H1 (cell line): ENCODE data around the gene SUPT4H1. TPM values are rescaled to one million over a fixed set of nuclear protein-coding genes. Genes with fewer than 3 reads are reported as not detected.

ENCODE experiments used
- CTCF ChIA-PET: fragments of 300-600 bp; sonication (Branson Sonifier 250); formaldehyde crosslinking; loops from one replicate; lab custom pipeline; 2021; ENCODE audit not compliant: partially characterized antibody; lab: Charles Lee
- POLR2A ChIA-PET: fragments of 300-600 bp; sonication (Branson Sonifier 250); formaldehyde crosslinking; loops from one replicate; lab custom pipeline; 2021; ENCODE audit warnings: inconsistent platforms; ENCODE audit not compliant: partially characterized antibody; lab: Charles Lee
- DNase-seq, 2 experiments: peaks; one replicate each; pipeline versions ENCODE4 v3.0.0 to v3.0.0-alpha.2; 2010 to 2022; ENCODE audit warnings: low spot score in 2 of 2, low read depth in 1 of 2, mixed read lengths in 1 of 2
- FAIRE-seq: peaks from 2 replicates; lab custom pipeline; 2011; peaks lifted over from hg19 to GRCh38; lab: Jason Lieb, UNC
- H2AFZ ChIP-seq: 2 replicates; pipeline ENCODE4 v1.8.1; 2012; ENCODE audit warnings: low read length, inconsistent platforms
- H2AK5ac ChIP-seq: 2 replicates; pipeline ENCODE4 v1.6.1; 2013; ENCODE audit warnings: low read depth, low read length
- H2BK120ac ChIP-seq: replicated peaks from 2 replicates; pipeline ENCODE3; 2013; ENCODE audit warnings: low read depth, low read length, inconsistent platforms
- H2BK12ac ChIP-seq: 2 replicates; pipeline ENCODE4 v1.6.1; 2013; ENCODE audit warnings: low read depth, low read length
- H2BK15ac ChIP-seq: 2 replicates; pipeline ENCODE4 v1.6.1; 2013; ENCODE audit warnings: low read length
- H2BK20ac ChIP-seq: 2 replicates; pipeline ENCODE4 v1.6.1; 2013; ENCODE audit warnings: low read length
- H2BK5ac ChIP-seq: 2 replicates; pipeline ENCODE4 v1.6.1; 2013; ENCODE audit warnings: low read depth, low read length
- H3K14ac ChIP-seq: 2 replicates; pipeline ENCODE4 v1.6.1; 2013; ENCODE audit warnings: inconsistent platforms; ENCODE audit not compliant: insufficient read length
- H3K18ac ChIP-seq: 2 replicates; pipeline ENCODE4 v1.6.1; 2013; ENCODE audit warnings: low read length; ENCODE audit errors: extremely low read depth
- H3K23ac ChIP-seq: 2 replicates; pipeline ENCODE4 v1.6.1; 2013; ENCODE audit warnings: inconsistent platforms; ENCODE audit not compliant: insufficient read length
- H3K23me2 ChIP-seq: 2 replicates; pipeline ENCODE4 v1.6.1; 2013; ENCODE audit warnings: low read depth, low read length
- H3K27ac ChIP-seq: 2 replicates; pipeline ENCODE4 v1.6.1; 2011; ENCODE audit warnings: low read depth, low read length, inconsistent platforms
- H3K27me3 ChIP-seq, 4 experiments: replicated peaks in 1 of 4; 1 replicate in 1 of 4; 2 replicates in 3 of 4; pipeline versions ENCODE4 v1.6.1 to v1.8.1; 2011 to 2013; ENCODE audit warnings: low read length in 3 of 4, mild to moderate bottlenecking in 3 of 4, inconsistent platforms in 2 of 4, mixed read lengths in 2 of 4, moderate library complexity in 1 of 4; ENCODE audit not compliant: control insufficient read depth in 3 of 4, insufficient read depth in 3 of 4; ENCODE audit errors: extremely low read depth in 1 of 4
- H3K36me3 ChIP-seq, 4 experiments: 2 replicates each; pipeline versions ENCODE4 v1.6.1 to v1.8.1; 2011 to 2013; ENCODE audit warnings: mild to moderate bottlenecking in 4 of 4, low read length in 3 of 4, moderate library complexity in 2 of 4, control low read depth in 1 of 4, inconsistent platforms in 1 of 4; ENCODE audit not compliant: insufficient read depth in 4 of 4, control insufficient read depth in 2 of 4
- H3K4ac ChIP-seq: replicated peaks from 2 replicates; pipeline ENCODE3; 2013; ENCODE audit warnings: low read length, low read depth, mixed read lengths, inconsistent platforms; ENCODE audit not compliant: insufficient read length
- H3K4me1 ChIP-seq, 4 experiments: replicated peaks in 1 of 4; 1 replicate in 1 of 4; 2 replicates in 3 of 4; pipeline versions ENCODE4 v1.6.1 to v1.8.1; 2011 to 2013; ENCODE audit warnings: low read length in 3 of 4, inconsistent platforms in 2 of 4, mixed read lengths in 1 of 4; ENCODE audit not compliant: insufficient read depth in 4 of 4, control insufficient read depth in 3 of 4
- H3K4me2 ChIP-seq, 2 experiments: 2 replicates each; pipeline versions ENCODE4 v1.6.1 to v1.8.1; 2011 to 2013; ENCODE audit warnings: low read depth in 2 of 2, low read length in 2 of 2, control low read depth in 1 of 2, inconsistent platforms in 1 of 2, mild to moderate bottlenecking in 1 of 2; ENCODE audit not compliant: insufficient read depth in 1 of 2
- H3K4me3 ChIP-seq, 4 experiments: fragments of 200-600, 300-600 bp in 1 of 4; sonication (generic), shearing (Covaris generic), sonication (Bioruptor Twin) in 1 of 4; 2 replicates each; pipeline versions ENCODE4 v1.5.1 to v1.8.1; 2011 to 2016; ENCODE audit warnings: low read length in 4 of 4, low read depth in 3 of 4, control low read depth in 2 of 4, inconsistent platforms in 2 of 4, mild to moderate bottlenecking in 2 of 4, mixed read lengths in 1 of 4, moderate library complexity in 1 of 4; ENCODE audit not compliant: insufficient read depth in 2 of 4; ENCODE audit errors: extremely low read depth in 1 of 4
- H3K56ac ChIP-seq: replicated peaks from 2 replicates; pipeline ENCODE3; 2013; ENCODE audit warnings: low read depth, mild to moderate bottlenecking, mixed read lengths, low read length, inconsistent platforms; ENCODE audit not compliant: insufficient read length
- H3K79me1 ChIP-seq: 2 replicates; pipeline ENCODE4 v1.6.1; 2013; ENCODE audit warnings: low read depth, low read length, control low read depth
- H3K79me2 ChIP-seq, 2 experiments: 2 replicates each; pipeline versions ENCODE4 v1.6.1 to v1.8.1; 2012 to 2013; ENCODE audit warnings: low read length in 2 of 2, mild to moderate bottlenecking in 2 of 2, inconsistent platforms in 1 of 2; ENCODE audit not compliant: insufficient read depth in 2 of 2, control insufficient read depth in 1 of 2
- H3K9ac ChIP-seq, 4 experiments: replicated peaks in 1 of 4; 1 replicate in 1 of 4; 2 replicates in 3 of 4; pipeline versions ENCODE4 v1.6.1 to v1.8.1; 2011 to 2013; ENCODE audit warnings: low read depth in 3 of 4, low read length in 3 of 4, control low read depth in 2 of 4, mild to moderate bottlenecking in 2 of 4, moderate library complexity in 2 of 4, inconsistent platforms in 1 of 4; ENCODE audit errors: extremely low read depth in 1 of 4
- H3K9me3 ChIP-seq, 2 experiments: 2 replicates each; pipeline versions ENCODE4 v1.6.1 to v1.8.1; 2012 to 2013; ENCODE audit warnings: mild to moderate bottlenecking in 2 of 2, moderate library complexity in 2 of 2, control low read depth in 1 of 2, inconsistent platforms in 1 of 2, low read depth in 1 of 2, low read length in 1 of 2, mixed read lengths in 1 of 2; ENCODE audit not compliant: insufficient read depth in 2 of 2
- H4K20me1 ChIP-seq, 2 experiments: replicated peaks in 1 of 2; 2 replicates each; pipeline versions ENCODE3 to v1.8.1; 2011 to 2013; ENCODE audit warnings: inconsistent platforms in 2 of 2, low read length in 2 of 2, mild to moderate bottlenecking in 1 of 2; ENCODE audit not compliant: insufficient read depth in 2 of 2, control insufficient read depth in 1 of 2
- H4K5ac ChIP-seq: 2 replicates; pipeline ENCODE4 v1.6.1; 2013; ENCODE audit warnings: low read length, low read depth, mixed read lengths, inconsistent platforms; ENCODE audit not compliant: insufficient read length
- H4K8ac ChIP-seq: 2 replicates; pipeline ENCODE4 v1.8.0; 2013; ENCODE audit warnings: mild to moderate bottlenecking, moderate library complexity, low read length, inconsistent platforms; ENCODE audit not compliant: insufficient read depth; ENCODE audit errors: extremely low read depth
- H4K91ac ChIP-seq: replicated peaks from 2 replicates; pipeline ENCODE3; 2013; ENCODE audit warnings: low read length, mixed read lengths, inconsistent platforms; ENCODE audit not compliant: insufficient read length
- POLR2AphosphoS5 ChIP-seq: IDR thresholded peaks from 2 replicates; pipeline ENCODE4 v1.6.1; 2011; ENCODE audit warnings: low read depth, low read length
- POU5F1 ChIP-seq: IDR thresholded peaks from 2 replicates; pipeline ENCODE4 v1.6.1; 2011; ENCODE audit warnings: low read depth, mild to moderate bottlenecking, low read length, moderate library complexity
- SUZ12 ChIP-seq: fragments of 200-600 bp; sonication (generic); IDR thresholded peaks from 2 replicates; pipeline ENCODE4 v1.6.1; 2012; ENCODE audit warnings: mild to moderate bottlenecking, inconsistent platforms, low read length, moderate library complexity, mixed read lengths
- WGBS, 2 experiments: shearing (Covaris generic) in 1 of 2; methylation state at CpG; one replicate each; pipeline versions ENCODE4 v1.1.6 to v1.1.7; 2013 to 2015; ENCODE audit warnings: low lambda C conversion rate in 2 of 2, mixed read lengths in 2 of 2, inconsistent platforms in 1 of 2, low coverage in 1 of 2, missing lambda C conversion rate in 1 of 2; ENCODE audit not compliant: insufficient replicate concordance in 2 of 2, insufficient coverage in 1 of 2, insufficient read length in 1 of 2; ENCODE audit errors: extremely low coverage in 1 of 2, missing lambda C conversion rate in 1 of 2; 5-methylcytosine and 5-hydroxymethylcytosine counted together
- polyA plus RNA-seq, 7 experiments: library from polyadenylated mRNA; depleted of rRNA in 3 of 7; stranded (reverse) in 5 of 7; unstranded in 2 of 7; fragments of >200 nt in 5 of 7; fragments of 200-250 nt in 2 of 7; gene quantifications; 1 replicate in 5 of 7; 2 replicates in 1 of 7; 4 replicates in 1 of 7; pipeline versions ENCODE4 v1.2.1 to v1.2.3, GENCODE V29; 2011 to 2013; ENCODE audit warnings: missing spikeins in 2 of 7, mixed read lengths in 2 of 7
- total RNA-seq: library from RNA; stranded (reverse); fragmentation: NEBNext Ultra II Directional; extraction: Animal tissue kit (Norgen Biotek cat#: 25700); gene quantifications from 2 replicates; pipeline ENCODE4 v1.2.1, GENCODE V29; 2021
- TF ChIP-seq, protein P1 (sequence below): IDR thresholded peaks from 2 replicates; pipeline ENCODE4 v1.6.1; 2012; ENCODE audit warnings: inconsistent platforms

Gene SUPT4H1
- total and polyA plus RNA-seq, 2 of the 8 experiments (the other 6 are each of a cell fraction or from before 2014, with no cell fraction given) = 112 to 143 TPM

DNA sequence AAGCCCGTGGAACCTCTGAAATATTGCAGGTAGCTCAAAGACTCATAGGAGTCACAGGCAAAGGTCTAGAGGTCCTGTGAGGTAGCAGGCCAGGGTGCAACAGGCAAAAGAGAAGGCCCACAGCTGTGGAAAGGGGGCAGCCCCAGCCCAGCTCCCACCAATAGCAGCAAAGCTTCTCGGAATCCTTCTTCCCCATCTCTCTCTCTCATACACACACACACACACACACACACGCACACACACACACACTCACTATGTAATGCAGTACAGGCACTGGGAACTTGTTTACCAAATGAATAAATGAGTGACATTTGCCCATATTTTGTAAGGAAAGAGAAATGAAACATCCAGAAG is 16.8 kb upstream of the SUPT4H1 start:
- Histone ChIP-seq H3K9me3 (no peaks in the 10 kb centered on the region), H4K8ac (no peak overlapping the region; the same call in 1 of the 2 replicates), H3K23me2 (no peaks in the 10 kb centered on the region; the same call in 1 of the 2 replicates), H2BK15ac (no peak overlapping the region), H4K20me1 (no peaks in the 10 kb centered on the region), H2AFZ (no peak overlapping the region), H3K79me1 (no peaks in the 10 kb centered on the region), H3K4me1 (peaks cover 0 to 2% (median 0%) of the 10 kb centered on the region in 4 experiments; a peak in 1 of 7 replicates), H3K18ac (no peak overlapping the region), H3K36me3 (no peaks in the 10 kb centered on the region; a peak in 1 of 8 replicates), H2BK120ac (no peak overlapping the region), H3K27ac (no peak overlapping the region), H3K4ac (no peak overlapping the region), H3K4me2 (no peak overlapping the region), H4K91ac (no peak overlapping the region), H3K4me3 (no peak overlapping the region), H3K79me2 (no peaks in the 10 kb centered on the region), H2BK5ac (no peak overlapping the region), H2AK5ac (no peak overlapping the region), H2BK12ac (no peak overlapping the region), H3K56ac (no peak overlapping the region), H4K5ac (no peak overlapping the region), H3K9ac (no peak overlapping the region), H3K27me3 (no peaks in the 10 kb centered on the region), H3K14ac (no peak overlapping the region), H2BK20ac (no peak overlapping the region), H3K23ac (no peak overlapping the region)
- DNase-seq (no peak), FAIRE-seq (no peak)
- 84% methylated on average over 3 of the region's 3 CpGs; no CpG with 5 or more reads in 1 of the 2 experiments for WGBS, 2 experiments
- TF ChIP-seq POLR2AphosphoS5 (no peak), SUZ12 (no peak), POU5F1 (no peak)
- TF ChIP-seq, protein P1, sequence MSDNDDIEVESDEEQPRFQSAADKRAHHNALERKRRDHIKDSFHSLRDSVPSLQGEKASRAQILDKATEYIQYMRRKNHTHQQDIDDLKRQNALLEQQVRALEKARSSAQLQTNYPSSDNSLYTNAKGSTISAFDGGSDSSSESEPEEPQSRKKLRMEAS = no peak
- CTCF ChIA-PET = interaction anchor here (0.9 to 3.2 kb wide), 5 partner anchors 9 to 65 kb away, joined by 3 to 12 read pairs (median 4); partner anchors contain the start of gene RNF43
- POLR2A ChIA-PET = interaction anchor here (0.6 to 1.6 kb wide), 2 partner anchors 21 to 25 kb away, joined by 3 to 6 read pairs; no protein-coding TSS in a partner anchor
